ENCODE results near the gene RNU2-1. TPM values are rescaled to one million over a fixed set of nuclear protein-coding genes. Genes with fewer than 3 reads are reported as not detected.

The RNU2-1 gene
- total RNA-seq, 4 donors from 2014 or later = not detected

GRCh38 chr17:43219746-43220380 lies 13.9 kb downstream of the RNU2-1 start:
- Histone ChIP-seq H3K4me3 (replicated peaks in 1 of 3) (no peak overlapping the region), H3K27ac (peak overlapping the region; percentile 48 to 69 (median 63)), H3K4me1 (peaks cover 6 to 15% of the 10 kb centered on the region in 2 donors), H3K9me3 (no peaks in the 10 kb centered on the region), H3K36me3 (peaks cover 6 to 7% of the 10 kb centered on the region in 2 donors), H3K27me3 (no peaks in the 10 kb centered on the region)
- TF ChIP-seq CTCF (IDR thresholded peaks at IDR 0.05) = no peak
- no peak for TF ChIP-seq POLR2A (IDR thresholded peaks at IDR 0.05)
- peak; percentile 80 to 87 for DNase-seq
- 24 to 31% methylated on average over 8 of the region's 8 CpGs for WGBS, 2 donors
- intact Hi-C loops (cut with DNase I) = no loop called here

GRCh38 chr17:43219001-43219400 lies 14.8 kb downstream of the RNU2-1 start:
- Histone ChIP-seq H3K36me3 (peaks cover 6 to 7% of the 10 kb centered on the region in 2 donors), H3K9me3 (no peaks in the 10 kb centered on the region), H3K4me1 (peaks cover 6 to 15% of the 10 kb centered on the region in 2 donors), H3K27me3 (no peaks in the 10 kb centered on the region), H3K27ac (peak overlapping the region; percentile 48 to 69 (median 63)), H3K4me3 (replicated peaks in 1 of 3) (no peak overlapping the region)
- no peak for TF ChIP-seq CTCF (IDR thresholded peaks at IDR 0.05)
- no peak for TF ChIP-seq POLR2A (IDR thresholded peaks at IDR 0.05)
- 90 to 100% methylated on average over 2 of the region's 2 CpGs for WGBS, 2 donors
- no peak for DNase-seq
- intact Hi-C loops (cut with DNase I) = no loop called here

- Histone ChIP-seq H3K27ac (no peak overlapping the region), H3K4me3 (replicated peaks in 1 of 3) (no peak overlapping the region), H3K9me3 (no peaks in the 10 kb centered on the region), H3K36me3 (peaks cover 6 to 7% of the 10 kb centered on the region in 2 donors), H3K4me1 (peaks cover 7 to 16% of the 10 kb centered on the region in 2 donors), H3K27me3 (no peaks in the 10 kb centered on the region)
- intact Hi-C loops (cut with DNase I) = no loop called here
- TF ChIP-seq POLR2A (IDR thresholded peaks at IDR 0.05) (no peak), CTCF (IDR thresholded peaks at IDR 0.05) (no peak)
- no peak for DNase-seq
- WGBS, 2 donors = 94% methylated on average over 2 of the region's 2 CpGs; no CpG with 5 or more reads in 1 of the 2 donors
Measured at GRCh38 chr17:43217614-43218087, 16.1 kb downstream of the RNU2-1 start.

GRCh38 chr17:43216762-43217613 lies 16.8 kb downstream of the RNU2-1 start:
- H3K9me3 ChIP-seq = no peaks in the 10 kb centered on the region

More at GRCh38 chr17:43216762-43217613, 16.8 kb downstream of the RNU2-1 start:
- H3K27me3 ChIP-seq = no peaks in the 10 kb centered on the region
- TF ChIP-seq POLR2A (IDR thresholded peaks at IDR 0.05) (no peak), CTCF (IDR thresholded peaks at IDR 0.05) (no peak)
- H3K27ac ChIP-seq = no peak overlapping the region
- H3K36me3 ChIP-seq = peaks cover 6 to 7% of the 10 kb centered on the region in 2 donors
- peaks cover 13 to 22% of the 10 kb centered on the region in 2 donors for H3K4me1 ChIP-seq
- intact Hi-C loops (cut with DNase I) = no loop called here
- 94 to 98% methylated on average over 4 of the region's 4 CpGs for WGBS, 2 donors
- no peak for DNase-seq
- no peak overlapping the region for H3K4me3 ChIP-seq (replicated peaks in 1 of 3)
